SK-N-MC (cell line): Measurements from ENCODE around the gene EBF4.

Experiments
- EZH2 ChIP-seq: fragments of 200-600 bp; sonication (generic); IDR thresholded peaks from one replicate; pipeline ENCODE4 v1.6.1; 2017; ENCODE audit warnings: antibody characterized with exemption
- FOXP2 ChIP-seq: optimal IDR thresholded peaks from 2 replicates; pipeline ENCODE3; 2011; ENCODE audit warnings: mild to moderate bottlenecking, moderate library complexity; ENCODE audit not compliant: insufficient read depth; ENCODE audit errors: extremely low read length, control extremely low read depth
- POLR2AphosphoS5 ChIP-seq: IDR thresholded peaks from 2 replicates; pipeline ENCODE4 v1.6.1; 2012; ENCODE audit warnings: mild to moderate bottlenecking, low read depth, low read length, borderline replicate concordance

DNA sequence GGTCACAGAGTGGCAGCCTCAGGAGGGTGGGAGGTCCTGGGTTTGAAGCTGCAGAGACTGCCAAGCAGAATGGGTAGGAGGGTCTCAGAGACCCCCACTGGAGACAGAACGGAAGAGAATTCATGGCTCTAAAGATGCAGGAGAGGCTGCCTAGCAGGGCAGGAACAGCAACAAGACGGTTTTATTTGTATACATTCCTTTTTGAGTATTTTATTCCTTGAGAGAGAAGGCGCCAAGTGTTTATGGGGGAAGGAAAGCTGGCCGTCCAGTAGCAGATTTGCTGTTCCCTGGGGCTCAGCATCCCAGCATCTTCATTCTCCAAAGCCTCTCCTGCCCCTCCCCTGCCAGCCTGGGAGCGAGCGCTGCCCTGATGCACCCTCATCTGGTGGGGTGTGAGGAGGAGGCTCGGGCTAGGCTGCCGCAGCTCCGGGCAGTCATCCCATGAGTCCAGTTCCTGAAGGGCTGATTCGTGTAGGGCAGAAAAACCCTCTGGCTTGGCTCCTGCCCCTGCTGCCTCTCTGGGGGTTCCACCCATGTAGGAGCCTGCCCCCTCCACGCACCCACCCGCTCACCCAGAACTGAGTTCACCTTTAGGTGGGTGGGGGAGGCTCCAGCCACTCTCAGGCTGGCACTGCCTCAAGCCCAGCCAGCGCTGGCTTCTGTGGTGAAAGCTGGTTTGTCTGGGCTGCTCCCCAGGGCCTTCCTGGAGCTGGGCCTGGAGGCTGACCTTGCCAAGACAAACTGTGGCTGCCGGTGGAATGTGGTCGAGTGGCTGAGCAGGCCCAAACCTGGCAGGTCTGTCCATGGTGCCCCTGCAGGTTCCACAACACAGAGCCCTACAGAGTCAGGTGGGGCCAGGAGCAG, 75.4 kb downstream of the EBF4 start:
- TF ChIP-seq EZH2: no peak
- TF ChIP-seq POLR2AphosphoS5: no peak
- TF ChIP-seq FOXP2: no peak
